Esophagus (tissue), 2 donors: ENCODE results near the gene FAM217B. TPM values are rescaled to one million over a fixed set of nuclear protein-coding genes. Genes with fewer than 3 reads are reported as not detected.

Experiments
- H3K27ac ChIP-seq, 2 donors: one replicate each; pipeline ENCODE4 v1.5.1; 2013; ENCODE audit warnings: low read depth in 2 of 2, mild to moderate bottlenecking in 2 of 2, inconsistent platforms in 1 of 2, low read length in 1 of 2, moderate library complexity in 1 of 2
- H3K27me3 ChIP-seq, 2 donors: one replicate each; pipeline ENCODE4 v1.6.1; 2013; ENCODE audit warnings: low read length in 2 of 2, control low read depth in 1 of 2, mild to moderate bottlenecking in 1 of 2; ENCODE audit not compliant: insufficient read depth in 2 of 2, control insufficient read depth in 1 of 2
- H3K36me3 ChIP-seq, 2 donors: one replicate each; pipeline ENCODE4 v1.6.1; 2013; ENCODE audit warnings: low read length in 1 of 2; ENCODE audit not compliant: control insufficient read depth in 2 of 2, insufficient read depth in 2 of 2
- H3K4me1 ChIP-seq, 2 donors: one replicate each; pipeline ENCODE4 v1.6.1; 2013; ENCODE audit warnings: low read length in 1 of 2; ENCODE audit not compliant: control insufficient read depth in 2 of 2, insufficient read depth in 2 of 2
- H3K4me3 ChIP-seq, 2 donors: one replicate each; pipeline ENCODE4 v1.5.1; 2013; ENCODE audit warnings: low read length in 2 of 2, mild to moderate bottlenecking in 2 of 2, low read depth in 1 of 2, moderate library complexity in 1 of 2
- H3K9me3 ChIP-seq, 2 donors: one replicate each; pipeline ENCODE4 v1.6.1; 2013; ENCODE audit warnings: mild to moderate bottlenecking in 2 of 2, low read depth in 1 of 2, low read length in 1 of 2, moderate library complexity in 1 of 2; ENCODE audit not compliant: control insufficient read depth in 2 of 2, insufficient read depth in 1 of 2
- WGBS, 2 donors: extraction: QIAGEN DNeasy Blood & Tissue Kit; methylation state at CpG; one replicate each; pipeline ENCODE4 v1.1.7; 2013; 5-methylcytosine and 5-hydroxymethylcytosine counted together
- polyA plus RNA-seq, 2 donors: library from polyadenylated mRNA; stranded (reverse); fragments of 200-250 nt; gene quantifications; one replicate each; pipeline ENCODE4 v1.2.3, GENCODE V29; 2013
- donor health status: healthy with polysubstance abuse.
- donor health status: Bipolar disorder and iron deficiency.

Gene FAM217B
- polyA plus RNA-seq, 2 donors, result 2.2 TPM

- WGBS, 2 donors, result 89 to 91% methylated on average over 3 of the region's 3 CpGs
- H3K36me3 ChIP-seq, result no peaks in the 10 kb centered on the region
- peaks cover 0 to 3% of the 10 kb centered on the region in 2 donors for H3K9me3 ChIP-seq
- peaks cover 0 to 2% of the 10 kb centered on the region in 2 donors for H3K4me1 ChIP-seq
- H3K27me3 ChIP-seq, result no peaks in the 10 kb centered on the region
- no peak overlapping the region for H3K27ac ChIP-seq
- no peak overlapping the region for H3K4me3 ChIP-seq
These were observed 45.7 kb downstream of the FAM217B start for GRCh38 chr20:59985864-59986263.

- no peaks in the 10 kb centered on the region for H3K27me3 ChIP-seq
- no peak overlapping the region for H3K4me3 ChIP-seq
- H3K4me1 ChIP-seq, result peaks cover 0 to 2% of the 10 kb centered on the region in 2 donors
- H3K27ac ChIP-seq, result no peak overlapping the region
- WGBS, 2 donors, result 79 to 81% methylated on average over 7 of the region's 7 CpGs
- H3K9me3 ChIP-seq, result peaks cover 0 to 3% of the 10 kb centered on the region in 2 donors
- no peaks in the 10 kb centered on the region for H3K36me3 ChIP-seq
These were observed 46.9 kb downstream of the FAM217B start for GRCh38 chr20:59987135-59987534.

GRCh38 chr20:59988141-59988540 lies 48.0 kb downstream of the FAM217B start:
- Histone ChIP-seq H3K4me3 (no peak overlapping the region), H3K4me1 (peaks cover 0 to 2% of the 10 kb centered on the region in 2 donors), H3K27me3 (no peaks in the 10 kb centered on the region), H3K36me3 (no peaks in the 10 kb centered on the region), H3K27ac (no peak overlapping the region), H3K9me3 (peaks cover 0 to 3% of the 10 kb centered on the region in 2 donors)
- 65 to 73% methylated on average over 5 of the region's 5 CpGs for WGBS, 2 donors

GRCh38 chr20:59992526-59993084 lies 52.4 kb downstream of the FAM217B start:
- 70% methylated on average over 4 of the region's 4 CpGs for WGBS, 2 donors
- Histone ChIP-seq H3K4me1 (peaks cover 4 to 5% of the 10 kb centered on the region in 2 donors), H3K9me3 (peaks cover 0 to 5% of the 10 kb centered on the region in 2 donors), H3K27ac (no peak overlapping the region), H3K27me3 (no peaks in the 10 kb centered on the region), H3K4me3 (no peak overlapping the region), H3K36me3 (no peaks in the 10 kb centered on the region)

DNA sequence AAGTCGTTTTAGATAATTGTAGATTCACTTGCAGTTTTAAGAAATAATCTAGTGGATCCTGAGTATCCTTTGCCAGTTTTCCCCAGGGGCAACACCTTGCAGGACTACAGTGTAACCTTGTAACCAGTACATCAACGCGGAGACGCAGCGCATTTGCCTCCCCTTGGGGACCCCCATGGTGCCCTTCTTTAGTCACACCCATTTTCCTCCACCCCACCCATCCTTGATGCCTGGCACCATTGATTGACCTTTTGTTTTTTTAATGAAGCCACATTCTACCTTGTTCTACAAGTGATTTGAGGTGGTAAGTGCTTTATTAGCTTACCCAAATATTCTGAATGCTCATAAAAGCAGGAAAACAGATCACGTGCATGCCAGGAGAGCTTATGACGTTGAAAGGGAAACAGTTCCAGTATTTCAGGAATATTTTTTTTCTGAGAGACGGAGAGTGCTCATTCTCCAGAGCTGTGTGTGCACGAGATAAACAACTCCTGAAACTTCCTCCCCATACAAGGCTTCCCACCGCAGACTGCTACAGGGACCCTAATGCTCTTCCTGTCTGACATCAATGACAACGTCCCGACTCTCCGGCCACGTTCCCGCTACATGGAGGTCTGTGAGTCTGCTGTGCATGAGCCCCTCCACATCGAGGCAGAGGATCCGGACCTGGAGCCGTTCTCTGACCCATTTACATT lies 53.7 kb downstream of the FAM217B start:
- peaks cover 2 to 5% of the 10 kb centered on the region in 2 donors for H3K4me1 ChIP-seq
- no peak overlapping the region for H3K4me3 ChIP-seq
- no peaks in the 10 kb centered on the region for H3K27me3 ChIP-seq
- peak overlapping the region; percentile 15 to 47 for H3K27ac ChIP-seq
- peaks cover 0 to 2% of the 10 kb centered on the region in 2 donors for H3K9me3 ChIP-seq
- H3K36me3 ChIP-seq, result no peaks in the 10 kb centered on the region
- WGBS, 2 donors, result 41 to 42% methylated on average over 18 of the region's 18 CpGs

GRCh38 chr20:59994697-59995122 lies 54.5 kb downstream of the FAM217B start:
- no peak overlapping the region for H3K4me3 ChIP-seq
- H3K4me1 ChIP-seq, result peaks cover 2 to 5% of the 10 kb centered on the region in 2 donors
- no peaks in the 10 kb centered on the region for H3K36me3 ChIP-seq
- no peaks in the 10 kb centered on the region for H3K27me3 ChIP-seq
- peak overlapping the region; percentile 65 to 82 for H3K27ac ChIP-seq
- H3K9me3 ChIP-seq, result peaks cover 0 to 2% of the 10 kb centered on the region in 2 donors
- WGBS, 2 donors, result 41 to 47% methylated on average over 5 of the region's 5 CpGs

DNA sequence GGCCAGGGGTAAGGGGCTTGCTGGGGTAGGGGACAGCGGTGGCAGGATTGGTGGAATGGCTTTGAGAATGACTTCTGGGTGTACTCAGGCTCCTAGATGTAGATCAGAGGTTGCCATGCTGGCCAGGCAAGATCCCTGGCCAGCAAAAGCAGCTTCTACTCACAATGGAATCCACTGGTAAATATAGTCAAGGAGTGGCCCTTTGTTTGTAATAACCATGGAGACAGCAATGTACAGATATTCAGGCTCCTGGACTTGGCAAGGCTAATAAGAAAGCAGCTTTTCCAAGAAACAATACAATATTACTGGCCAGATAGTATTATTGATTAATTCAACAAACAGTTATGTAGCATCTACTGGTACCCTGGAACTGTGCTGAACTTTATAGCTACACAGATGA lies 55.9 kb downstream of the FAM217B start:
- peaks cover 2 to 5% of the 10 kb centered on the region in 2 donors for H3K4me1 ChIP-seq
- H3K4me3 ChIP-seq, result no peak overlapping the region
- H3K9me3 ChIP-seq, result peaks cover 0 to 2% of the 10 kb centered on the region in 2 donors
- no peaks in the 10 kb centered on the region for H3K36me3 ChIP-seq
- 82 to 100% methylated on average over 1 of the region's 1 CpG for WGBS, 2 donors
- H3K27me3 ChIP-seq, result no peaks in the 10 kb centered on the region
- peak overlapping the region; percentile 82 to 83 for H3K27ac ChIP-seq

- Histone ChIP-seq H3K4me1 (peaks cover 2 to 5% of the 10 kb centered on the region in 2 donors), H3K36me3 (no peaks in the 10 kb centered on the region), H3K4me3 (no peak overlapping the region), H3K27ac (no peak overlapping the region), H3K27me3 (no peaks in the 10 kb centered on the region), H3K9me3 (peaks cover 0 to 2% of the 10 kb centered on the region in 2 donors)
- 87 to 88% methylated on average over 2 of the region's 2 CpGs for WGBS, 2 donors
These were observed 57.7 kb downstream of the FAM217B start for GRCh38 chr20:59997896-59998295.
